ENCODE data around the gene POLR2M. TPM values are rescaled to one million over a fixed set of nuclear protein-coding genes. Genes with fewer than 3 reads are reported as not detected.

POLR2M gene
- polyA plus RNA-seq, 3 donors from 2014 or later: 33.3 to 58.1 (median 51.2) TPM

- no peak for DNase-seq
- Mint-ChIP-seq H3K4me3 (no peak overlapping the region), H3K4me1 (peaks cover 0 to 8% of the 10 kb centered on the region in 2 donors), H3K36me3 (no peaks in the 10 kb centered on the region), H3K9me3 (no peaks in the 10 kb centered on the region), H3K27ac (no peak overlapping the region), H3K27me3 (ENCODE audit: low read depth in 3 of 3) (peaks cover 0 to 10% (median 4%) of the 10 kb centered on the region in 3 donors)
Measured at GRCh38 chr15:57680021-57680420, 26.5 kb upstream of the POLR2M start.

- H3K27me3 Mint-ChIP-seq (ENCODE audit: low read depth in 3 of 3): peaks cover 0 to 7% (median 2%) of the 10 kb centered on the region in 3 donors
- no peaks in the 10 kb centered on the region for H3K36me3 Mint-ChIP-seq
- no peaks in the 10 kb centered on the region for H3K9me3 Mint-ChIP-seq
- no peak overlapping the region for H3K4me3 Mint-ChIP-seq
- peaks cover 0 to 8% of the 10 kb centered on the region in 2 donors for H3K4me1 Mint-ChIP-seq
- no peak for DNase-seq
- no peak overlapping the region for H3K27ac Mint-ChIP-seq
Measured at GRCh38 chr15:57681011-57681410, 25.5 kb upstream of the POLR2M start.

- no peaks in the 10 kb centered on the region for H3K9me3 Mint-ChIP-seq
- DNase-seq: no peak
- H3K27ac Mint-ChIP-seq: no peak overlapping the region
- H3K4me3 Mint-ChIP-seq: no peak overlapping the region
- no peaks in the 10 kb centered on the region for H3K36me3 Mint-ChIP-seq
- H3K4me1 Mint-ChIP-seq: peaks cover 0 to 8% of the 10 kb centered on the region in 2 donors
- H3K27me3 Mint-ChIP-seq (ENCODE audit: low read depth in 3 of 3): peaks cover 0 to 7% (median 2%) of the 10 kb centered on the region in 3 donors
Measured at GRCh38 chr15:57683481-57683880, 23.0 kb upstream of the POLR2M start.

GRCh38 chr15:57684491-57685151 lies 21.9 kb upstream of the POLR2M start:
- Mint-ChIP-seq H3K27ac (no peak overlapping the region), H3K36me3 (no peaks in the 10 kb centered on the region), H3K4me3 (no peak overlapping the region), H3K9me3 (no peaks in the 10 kb centered on the region), H3K27me3 (ENCODE audit: low read depth in 3 of 3) (peaks cover 0 to 2% (median under 1%) of the 10 kb centered on the region in 3 donors), H3K4me1 (peaks cover 0 to 8% of the 10 kb centered on the region in 2 donors)
- no peak for DNase-seq

GRCh38 chr15:57685306-57686095 lies 21.0 kb upstream of the POLR2M start:
- Mint-ChIP-seq H3K27ac (no peak overlapping the region), H3K9me3 (no peaks in the 10 kb centered on the region), H3K4me1 (peaks cover 0 to 3% of the 10 kb centered on the region in 2 donors), H3K36me3 (no peaks in the 10 kb centered on the region), H3K27me3 (ENCODE audit: low read depth in 3 of 3) (peaks cover 0 to 2% (median 0%) of the 10 kb centered on the region in 3 donors), H3K4me3 (no peak overlapping the region)
- no peak for DNase-seq

GRCh38 chr15:57686657-57687056 lies 19.9 kb upstream of the POLR2M start:
- no peaks in the 10 kb centered on the region for H3K36me3 Mint-ChIP-seq
- peaks cover 0 to 2% (median 2%) of the 10 kb centered on the region in 3 donors for H3K27me3 Mint-ChIP-seq (ENCODE audit: low read depth in 3 of 3)
- no peak overlapping the region for H3K27ac Mint-ChIP-seq
- no peaks in the 10 kb centered on the region for H3K4me1 Mint-ChIP-seq
- H3K9me3 Mint-ChIP-seq: no peaks in the 10 kb centered on the region
- no peak for DNase-seq
- no peak overlapping the region for H3K4me3 Mint-ChIP-seq

GRCh38 chr15:57690341-57690966 lies 16.1 kb upstream of the POLR2M start:
- Mint-ChIP-seq H3K4me3 (no peak overlapping the region), H3K36me3 (no peaks in the 10 kb centered on the region), H3K27ac (no peak overlapping the region), H3K4me1 (no peaks in the 10 kb centered on the region), H3K9me3 (no peaks in the 10 kb centered on the region), H3K27me3 (ENCODE audit: low read depth in 3 of 3) (peaks cover 0 to 3% (median 2%) of the 10 kb centered on the region in 3 donors)
- DNase-seq: no peak

- Mint-ChIP-seq H3K27ac (no peak overlapping the region), H3K4me1 (no peaks in the 10 kb centered on the region), H3K27me3 (ENCODE audit: low read depth in 3 of 3) (peaks cover 0 to 6% (median 2%) of the 10 kb centered on the region in 3 donors), H3K4me3 (no peak overlapping the region), H3K36me3 (no peaks in the 10 kb centered on the region), H3K9me3 (no peaks in the 10 kb centered on the region)
- DNase-seq: no peak
Measured at GRCh38 chr15:57691082-57691481, 15.4 kb upstream of the POLR2M start.

- no peak overlapping the region for H3K27ac Mint-ChIP-seq
- H3K4me3 Mint-ChIP-seq: no peak overlapping the region
- H3K36me3 Mint-ChIP-seq: no peaks in the 10 kb centered on the region
- H3K27me3 Mint-ChIP-seq (ENCODE audit: low read depth in 3 of 3): peaks cover 0 to 6% (median 2%) of the 10 kb centered on the region in 3 donors
- no peaks in the 10 kb centered on the region for H3K9me3 Mint-ChIP-seq
- H3K4me1 Mint-ChIP-seq: no peaks in the 10 kb centered on the region
- no peak for DNase-seq
Measured at GRCh38 chr15:57692709-57693108, 13.8 kb upstream of the POLR2M start.

GRCh38 chr15:57694279-57694678 lies 12.2 kb upstream of the POLR2M start:
- Mint-ChIP-seq H3K36me3 (no peaks in the 10 kb centered on the region), H3K27ac (no peak overlapping the region), H3K4me1 (no peaks in the 10 kb centered on the region), H3K27me3 (ENCODE audit: low read depth in 3 of 3) (peaks cover 0 to 10% (median 4%) of the 10 kb centered on the region in 3 donors), H3K4me3 (no peak overlapping the region), H3K9me3 (no peaks in the 10 kb centered on the region)
- no peak for DNase-seq

- Mint-ChIP-seq H3K4me3 (no peak overlapping the region), H3K9me3 (no peaks in the 10 kb centered on the region), H3K27ac (no peak overlapping the region), H3K4me1 (no peaks in the 10 kb centered on the region), H3K36me3 (no peaks in the 10 kb centered on the region), H3K27me3 (ENCODE audit: low read depth in 3 of 3) (peaks cover 4 to 8% (median 8%) of the 10 kb centered on the region in 3 donors)
- DNase-seq: no peak
Measured at GRCh38 chr15:57696146-57696545, 10.4 kb upstream of the POLR2M start.

GRCh38 chr15:57697588-57697987 lies 8.9 kb upstream of the POLR2M start:
- Mint-ChIP-seq H3K4me3 (no peak overlapping the region), H3K27me3 (ENCODE audit: low read depth in 3 of 3) (peaks cover 6 to 12% (median 12%) of the 10 kb centered on the region in 3 donors), H3K36me3 (no peaks in the 10 kb centered on the region), H3K4me1 (no peaks in the 10 kb centered on the region), H3K27ac (no peak overlapping the region), H3K9me3 (no peaks in the 10 kb centered on the region)
- no peak for DNase-seq

- Mint-ChIP-seq H3K27me3 (ENCODE audit: low read depth in 3 of 3) (peaks cover 6 to 17% (median 14%) of the 10 kb centered on the region in 3 donors), H3K4me3 (no peak overlapping the region), H3K4me1 (no peaks in the 10 kb centered on the region), H3K27ac (no peak overlapping the region), H3K36me3 (no peaks in the 10 kb centered on the region), H3K9me3 (no peaks in the 10 kb centered on the region)
- no peak for DNase-seq
Measured at GRCh38 chr15:57698243-57698642, 8.3 kb upstream of the POLR2M start.

GRCh38 chr15:57698991-57699390 lies 7.5 kb upstream of the POLR2M start:
- no peak overlapping the region for H3K4me3 Mint-ChIP-seq
- H3K9me3 Mint-ChIP-seq: no peaks in the 10 kb centered on the region
- no peaks in the 10 kb centered on the region for H3K36me3 Mint-ChIP-seq
- H3K27ac Mint-ChIP-seq: no peak overlapping the region
- peaks cover 6 to 17% (median 14%) of the 10 kb centered on the region in 3 donors for H3K27me3 Mint-ChIP-seq (ENCODE audit: low read depth in 3 of 3)
- no peaks in the 10 kb centered on the region for H3K4me1 Mint-ChIP-seq
- DNase-seq: no peak
